ENCODE data around the gene PHACTR1.

PHACTR1 gene

GRCh38 chr6:13038741-13039190 is 322.2 kb downstream of the PHACTR1 start:
- H3F3A ChIP-seq (ENCODE audit: insufficient read depth, low read length) = no peaks in the 10 kb centered on the region
- no peaks in the 10 kb centered on the region for H3K79me2 ChIP-seq (ENCODE audit: insufficient read depth, low read length)
- no peaks in the 10 kb centered on the region for H3K9me2 ChIP-seq (ENCODE audit: low read depth, low read length)
- H3K4me2 ChIP-seq (ENCODE audit: low read length) = no peak overlapping the region
- no peaks in the 10 kb centered on the region for H3K4me1 ChIP-seq (ENCODE audit: insufficient read depth, low read length, severe bottlenecking)
- no peak overlapping the region for H3K4me3 ChIP-seq (ENCODE audit: low read depth, low read length, poor library complexity, severe bottlenecking)
- H3K9me3 ChIP-seq (ENCODE audit: low read length) = no peaks in the 10 kb centered on the region
- H3K27me3 ChIP-seq (ENCODE audit: insufficient read depth, low read length) = no peaks in the 10 kb centered on the region
- H3K36me3 ChIP-seq (ENCODE audit: insufficient read depth, low read length) = no peaks in the 10 kb centered on the region
- TF ChIP-seq CTCF (IDR thresholded peaks at IDR 0.05; ENCODE audit: low read length) = no peak
- TF ChIP-seq EZH2 (IDR thresholded peaks at IDR 0.05; ENCODE audit: borderline replicate concordance, low read length) = no peak
- no peak overlapping the region for H3K9ac ChIP-seq (ENCODE audit: low read length)
- H3K27ac ChIP-seq (ENCODE audit: low read depth, low read length, poor library complexity, severe bottlenecking) = no peak overlapping the region
- H2AFZ ChIP-seq (ENCODE audit: low read length) = no peak overlapping the region
- no peaks in the 10 kb centered on the region for H4K20me1 ChIP-seq (ENCODE audit: insufficient read depth, low read length)

GRCh38 chr6:13044390-13044789 is 327.8 kb downstream of the PHACTR1 start:
- Histone ChIP-seq H3K4me1 (ENCODE audit: insufficient read depth, low read length, severe bottlenecking) (no peaks in the 10 kb centered on the region), H2AFZ (ENCODE audit: low read length) (no peak overlapping the region), H3K79me2 (ENCODE audit: insufficient read depth, low read length) (no peaks in the 10 kb centered on the region), H3K4me3 (ENCODE audit: low read depth, low read length, poor library complexity, severe bottlenecking) (no peak overlapping the region), H3K36me3 (ENCODE audit: insufficient read depth, low read length) (no peaks in the 10 kb centered on the region), H3K9me3 (ENCODE audit: low read length) (no peaks in the 10 kb centered on the region), H3K27me3 (ENCODE audit: insufficient read depth, low read length) (no peaks in the 10 kb centered on the region), H4K20me1 (ENCODE audit: insufficient read depth, low read length) (no peaks in the 10 kb centered on the region), H3K9ac (ENCODE audit: low read length) (no peak overlapping the region), H3K9me2 (ENCODE audit: low read depth, low read length) (no peaks in the 10 kb centered on the region), H3K4me2 (ENCODE audit: low read length) (no peak overlapping the region), H3K27ac (ENCODE audit: low read depth, low read length, poor library complexity, severe bottlenecking) (no peak overlapping the region), H3F3A (ENCODE audit: insufficient read depth, low read length) (no peaks in the 10 kb centered on the region)
- no peak for TF ChIP-seq EZH2 (IDR thresholded peaks at IDR 0.05; ENCODE audit: borderline replicate concordance, low read length)
- no peak for TF ChIP-seq CTCF (IDR thresholded peaks at IDR 0.05; ENCODE audit: low read length)

GRCh38 chr6:13044896-13045295 is 328.3 kb downstream of the PHACTR1 start:
- Histone ChIP-seq H3K4me2 (ENCODE audit: low read length) (no peak overlapping the region), H3F3A (ENCODE audit: insufficient read depth, low read length) (no peaks in the 10 kb centered on the region), H3K36me3 (ENCODE audit: insufficient read depth, low read length) (no peaks in the 10 kb centered on the region), H3K9ac (ENCODE audit: low read length) (no peak overlapping the region), H3K4me3 (ENCODE audit: low read depth, low read length, poor library complexity, severe bottlenecking) (no peak overlapping the region), H3K27me3 (ENCODE audit: insufficient read depth, low read length) (no peaks in the 10 kb centered on the region), H3K27ac (ENCODE audit: low read depth, low read length, poor library complexity, severe bottlenecking) (no peak overlapping the region), H2AFZ (ENCODE audit: low read length) (no peak overlapping the region), H3K9me3 (ENCODE audit: low read length) (no peaks in the 10 kb centered on the region), H4K20me1 (ENCODE audit: insufficient read depth, low read length) (no peaks in the 10 kb centered on the region), H3K4me1 (ENCODE audit: insufficient read depth, low read length, severe bottlenecking) (no peaks in the 10 kb centered on the region), H3K79me2 (ENCODE audit: insufficient read depth, low read length) (no peaks in the 10 kb centered on the region), H3K9me2 (ENCODE audit: low read depth, low read length) (no peaks in the 10 kb centered on the region)
- no peak for TF ChIP-seq EZH2 (IDR thresholded peaks at IDR 0.05; ENCODE audit: borderline replicate concordance, low read length)
- TF ChIP-seq CTCF (IDR thresholded peaks at IDR 0.05; ENCODE audit: low read length) = no peak

Data from OCI-LY1 (cell line).